GM12864 (cell line): ENCODE results near the gene MBOAT2.

Source experiments
- DNase-seq: peaks from one replicate; pipeline ENCODE4 v3.0.0-alpha.2; 2011; ENCODE audit warnings: low read depth
- H3K4me3 ChIP-seq: 2 replicates; pipeline ENCODE4 v1.5.1; 2011; ENCODE audit warnings: mild to moderate bottlenecking, low read depth, low read length, control low read depth
- TF ChIP-seq, protein P1 (sequence below): IDR thresholded peaks from 2 replicates; pipeline ENCODE4 v1.5.1; 2011; ENCODE audit warnings: low read depth, mild to moderate bottlenecking, moderate library complexity, low read length, control low read depth, inconsistent platforms; ENCODE audit errors: missing control alignments

MBOAT2 gene

DNA sequence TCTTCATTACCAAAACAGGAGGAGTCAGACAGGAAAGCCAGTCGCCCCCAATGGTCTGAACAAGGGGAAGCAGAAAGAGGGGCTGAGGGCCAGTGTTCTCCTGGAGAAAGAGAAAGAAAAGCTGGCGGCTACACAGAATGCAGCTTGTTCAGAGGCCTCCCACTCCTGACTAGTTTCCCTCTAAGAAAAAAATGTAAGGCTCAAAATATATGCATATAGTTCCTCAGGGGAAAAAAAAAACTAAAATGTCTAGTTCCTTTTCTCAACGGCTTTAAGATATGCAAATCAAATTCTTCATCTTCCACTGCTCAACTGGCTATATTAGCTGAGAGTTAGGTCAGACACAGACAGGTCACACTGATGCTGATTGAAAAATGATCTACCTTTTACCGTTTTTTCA lies 18.6 kb downstream of the MBOAT2 start:
- no peak overlapping the region for H3K4me3 ChIP-seq
- no peak for DNase-seq
- TF ChIP-seq, protein P1, sequence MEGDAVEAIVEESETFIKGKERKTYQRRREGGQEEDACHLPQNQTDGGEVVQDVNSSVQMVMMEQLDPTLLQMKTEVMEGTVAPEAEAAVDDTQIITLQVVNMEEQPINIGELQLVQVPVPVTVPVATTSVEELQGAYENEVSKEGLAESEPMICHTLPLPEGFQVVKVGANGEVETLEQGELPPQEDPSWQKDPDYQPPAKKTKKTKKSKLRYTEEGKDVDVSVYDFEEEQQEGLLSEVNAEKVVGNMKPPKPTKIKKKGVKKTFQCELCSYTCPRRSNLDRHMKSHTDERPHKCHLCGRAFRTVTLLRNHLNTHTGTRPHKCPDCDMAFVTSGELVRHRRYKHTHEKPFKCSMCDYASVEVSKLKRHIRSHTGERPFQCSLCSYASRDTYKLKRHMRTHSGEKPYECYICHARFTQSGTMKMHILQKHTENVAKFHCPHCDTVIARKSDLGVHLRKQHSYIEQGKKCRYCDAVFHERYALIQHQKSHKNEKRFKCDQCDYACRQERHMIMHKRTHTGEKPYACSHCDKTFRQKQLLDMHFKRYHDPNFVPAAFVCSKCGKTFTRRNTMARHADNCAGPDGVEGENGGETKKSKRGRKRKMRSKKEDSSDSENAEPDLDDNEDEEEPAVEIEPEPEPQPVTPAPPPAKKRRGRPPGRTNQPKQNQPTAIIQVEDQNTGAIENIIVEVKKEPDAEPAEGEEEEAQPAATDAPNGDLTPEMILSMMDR = no peak

DNA sequence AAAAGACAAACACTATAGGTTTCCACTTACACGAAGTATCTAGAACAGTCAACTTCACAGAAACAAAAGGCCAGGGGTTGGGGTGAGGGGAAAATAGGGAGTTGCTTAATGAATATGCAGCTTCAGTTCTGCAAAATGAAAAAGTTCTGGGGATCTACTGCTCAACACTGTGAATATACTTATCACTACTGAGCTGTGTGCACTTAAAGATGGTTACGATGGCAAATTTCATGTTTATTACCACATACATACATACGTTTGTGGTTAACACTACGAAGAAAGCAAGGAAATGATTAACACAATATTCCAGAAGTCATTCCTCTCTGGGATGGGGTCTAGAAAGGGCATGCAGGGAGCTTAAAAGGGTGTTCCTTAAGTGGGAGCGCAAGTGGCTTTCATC lies 19.3 kb downstream of the MBOAT2 start:
- DNase-seq = no peak
- TF ChIP-seq, protein P1 = no peak
- no peak overlapping the region for H3K4me3 ChIP-seq

DNA sequence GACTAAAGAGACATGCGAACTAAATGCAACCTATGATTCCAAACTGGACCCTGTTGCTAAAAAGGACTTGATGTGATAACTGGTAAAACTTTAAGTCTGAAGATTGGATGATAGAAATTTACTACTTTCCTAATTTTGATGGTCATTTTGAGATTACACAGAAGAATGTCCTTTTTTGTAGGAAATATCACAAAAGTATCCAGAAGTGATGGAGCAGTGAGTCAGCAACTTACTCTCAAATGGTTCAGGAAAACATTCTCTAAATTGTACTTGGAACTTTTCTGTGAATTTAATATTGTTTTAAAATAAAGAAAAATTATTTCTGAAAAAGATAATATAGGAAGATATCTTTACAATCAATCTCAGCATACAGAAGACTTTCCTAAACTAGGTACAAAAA lies 19.9 kb downstream of the MBOAT2 start:
- DNase-seq = no peak
- TF ChIP-seq, protein P1 = no peak

DNA sequence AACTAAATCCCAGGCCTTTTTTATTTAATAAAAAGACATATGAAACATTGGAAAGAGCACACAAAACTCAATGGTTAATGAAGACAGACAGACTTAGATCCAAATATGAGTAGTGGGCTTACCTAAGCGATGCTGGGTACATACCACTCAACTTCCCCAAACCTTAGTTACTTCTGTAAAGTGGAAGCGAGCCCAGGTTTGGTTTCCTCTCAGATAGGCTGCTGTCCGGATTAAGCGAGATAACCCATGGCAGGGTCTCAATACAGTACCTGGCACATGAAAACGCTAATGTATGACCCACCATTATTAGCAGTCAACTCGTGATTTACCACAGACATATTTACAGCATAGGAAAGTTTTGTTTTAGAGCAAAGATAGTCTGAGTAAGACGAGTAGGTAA lies 21.6 kb downstream of the MBOAT2 start:
- no peak overlapping the region for H3K4me3 ChIP-seq
- TF ChIP-seq, protein P1 = no peak
- no peak for DNase-seq

More for the DNA sequence above, 19.9 kb downstream of the MBOAT2 start:
- H3K4me3 ChIP-seq = no peak overlapping the region

DNA sequence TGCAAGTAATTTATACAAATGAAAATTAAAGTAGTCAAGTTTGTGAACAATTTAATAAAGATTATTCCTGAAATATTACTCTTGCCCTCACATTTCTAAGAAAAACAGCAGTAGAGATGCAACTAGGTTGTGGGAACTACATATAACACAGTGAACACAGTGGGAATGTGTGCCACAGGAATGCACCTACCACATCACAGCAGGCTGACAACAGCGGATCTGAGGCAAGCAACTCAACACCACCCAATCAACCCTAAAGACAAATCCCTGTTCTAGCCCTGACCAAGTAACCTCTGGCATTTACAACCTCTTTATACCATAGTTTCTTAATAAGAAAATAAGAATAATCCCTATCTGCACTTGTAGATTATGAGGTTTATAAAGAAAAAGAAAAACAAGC lies 23.4 kb downstream of the MBOAT2 start:
- DNase-seq = no peak
- TF ChIP-seq, protein P1 = no peak
- no peak overlapping the region for H3K4me3 ChIP-seq

DNA sequence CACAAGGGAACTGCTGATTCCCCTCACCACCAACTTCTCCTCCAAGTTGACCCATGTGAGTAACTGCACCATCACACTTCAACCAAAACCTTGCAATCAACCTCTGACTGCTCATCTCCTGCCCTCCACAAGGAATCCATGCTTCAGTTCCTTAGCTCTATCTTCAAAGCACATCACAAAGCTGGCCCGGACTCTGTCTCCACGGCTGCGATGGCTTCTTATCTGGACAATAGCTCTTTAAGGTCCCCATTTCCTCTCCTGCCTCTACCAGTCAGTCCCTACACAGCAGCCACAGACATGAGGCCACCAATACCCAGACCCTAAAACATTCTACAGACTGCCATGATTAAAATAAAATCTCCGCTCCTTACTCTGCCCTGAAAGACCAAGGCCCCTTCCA lies 25.7 kb downstream of the MBOAT2 start:
- TF ChIP-seq, protein P1 = no peak
- H3K4me3 ChIP-seq = no peak overlapping the region
- DNase-seq = no peak

DNA sequence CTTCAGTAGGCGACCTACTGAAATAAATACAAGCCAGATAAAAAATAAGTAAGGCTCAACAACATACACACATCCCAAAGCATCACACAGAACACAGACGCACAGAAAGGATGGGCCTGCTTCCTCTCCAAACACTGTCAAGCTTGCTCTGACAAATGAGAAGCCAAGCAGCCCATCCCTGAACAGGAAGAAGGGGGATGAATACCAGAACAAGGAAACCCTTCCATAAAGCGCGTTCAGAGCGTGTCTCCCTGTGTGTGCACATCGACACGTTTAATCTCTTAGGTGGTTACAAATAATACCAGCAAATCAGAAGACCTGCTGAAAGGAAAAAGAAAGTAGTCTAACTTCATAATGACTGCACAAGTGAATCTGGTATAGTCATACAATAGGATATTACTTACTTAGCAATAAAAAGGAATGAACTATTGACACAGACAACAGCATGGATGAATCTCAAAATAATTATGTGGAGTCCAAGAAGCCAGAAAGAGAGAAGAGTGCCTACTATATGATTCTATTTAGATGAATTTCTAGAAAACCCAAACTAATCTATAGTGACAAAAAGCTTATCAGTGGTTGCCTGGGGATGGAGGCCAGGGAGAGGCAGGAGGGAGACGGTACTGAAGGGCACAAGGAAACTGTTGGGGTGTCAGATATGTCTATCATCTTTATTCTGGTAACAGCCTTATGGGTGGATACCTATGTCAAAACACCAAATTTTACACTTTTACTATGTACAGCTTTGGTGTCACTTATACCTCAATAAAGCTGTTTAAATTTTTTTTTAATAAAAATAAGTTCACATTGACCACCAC lies 26.8 kb downstream of the MBOAT2 start:
- TF ChIP-seq, protein P1 = no peak
- no peak for DNase-seq
- no peak overlapping the region for H3K4me3 ChIP-seq
